SK-N-SH treated with all-trans-retinoic acid at 6 μM for 48 hours (cell line): Measurements from ENCODE around the gene MYLK4.

Experiments used
- CSDC2 ChIP-seq: fragments of 250-450 bp; sonication (Bioruptor Pico); IDR thresholded peaks from 2 replicates; pipeline ENCODE4 v1.5.0; 2020; ENCODE audit warnings: mild to moderate bottlenecking, moderate library complexity
- OSR1 ChIP-seq: fragments of 250-450 bp; sonication (Bioruptor Pico); IDR thresholded peaks from 2 replicates; pipeline ENCODE4 v1.8.0; 2022; ENCODE audit warnings: moderate library complexity, mild to moderate bottlenecking, inconsistent platforms
- PATZ1 ChIP-seq: fragments of 250-450 bp; sonication (Bioruptor Pico); IDR thresholded peaks from 2 replicates; pipeline ENCODE4 v1.8.0; 2020; ENCODE audit warnings: mild to moderate bottlenecking, moderate library complexity, borderline replicate concordance
- RARB ChIP-seq: fragments of 250-450 bp; sonication (Bioruptor Pico); IDR thresholded peaks from 2 replicates; pipeline ENCODE4 v1.8.0; 2021; ENCODE audit warnings: mild to moderate bottlenecking, moderate library complexity
- TOX ChIP-seq: fragments of 250-450 bp; sonication (Bioruptor Pico); IDR thresholded peaks from 2 replicates; pipeline ENCODE4 v1.8.0; 2021; ENCODE audit warnings: mild to moderate bottlenecking, moderate library complexity, borderline replicate concordance
- TSHZ2 ChIP-seq: fragments of 250-450 bp; sonication (Bioruptor Pico); IDR thresholded peaks from 2 replicates; pipeline ENCODE4 v1.5.0; 2020; ENCODE audit warnings: mild to moderate bottlenecking, moderate library complexity
- ZFP3 ChIP-seq: fragments of 250-450 bp; sonication (Bioruptor Pico); IDR thresholded peaks from 2 replicates; pipeline ENCODE4 v1.5.0; 2020; ENCODE audit warnings: mild to moderate bottlenecking, moderate library complexity

DNA sequence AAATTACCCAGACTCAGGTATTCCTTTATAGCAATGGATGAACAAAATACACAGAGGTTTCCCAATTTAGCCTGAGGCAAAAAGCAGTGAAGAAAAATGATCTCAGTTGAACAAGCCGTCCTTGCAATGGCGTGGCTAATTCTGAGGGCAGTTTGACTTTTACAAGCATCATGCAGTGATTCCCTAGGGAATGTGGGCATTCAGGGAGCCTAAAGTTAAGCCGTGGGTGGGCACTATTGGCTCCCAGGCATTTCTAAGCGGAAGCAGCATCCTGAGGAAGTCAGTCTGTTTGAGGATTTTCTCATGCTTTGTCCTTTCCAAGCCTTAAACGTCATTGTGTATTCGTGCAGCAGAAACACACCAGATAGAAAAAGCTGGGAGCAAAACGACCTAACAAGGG is 133.9 kb downstream of the MYLK4 start:
- TF ChIP-seq CSDC2 (CRISPR knock-in tag) = no peak
- TF ChIP-seq TOX = no peak
- no peak for TF ChIP-seq RARB (CRISPR knock-in tag)
- no peak for TF ChIP-seq ZFP3
- no peak for TF ChIP-seq PATZ1 (CRISPR knock-in tag)
- TF ChIP-seq OSR1 (CRISPR knock-in tag) = no peak
- TF ChIP-seq TSHZ2 (CRISPR knock-in tag) = no peak
